ENCODE data around the gene CYP27B1. TPM values are rescaled to one million over a fixed set of nuclear protein-coding genes. Genes with fewer than 3 reads are reported as not detected.
"Not testable (repeated sequence)": the region's sequence is repeated elsewhere in the genome, so short reads cannot be mapped to it uniquely, and the experiment has no call there.

The CYP27B1 gene
- total and polyA plus RNA-seq, 10 of the 15 experiments (the other 5 are each of a cell fraction or from before 2014, with no cell fraction given) = 0.10 to 2.7 (median 1.1) TPM

- peaks cover 5 to 16% of the 10 kb centered on the region in 2 experiments for H3K36me3 ChIP-seq (ENCODE audit: control insufficient read depth in 2 of 2, insufficient read depth in 2 of 2, low read length in 1 of 2)
- H4K20me1 ChIP-seq (ENCODE audit: control insufficient read depth, insufficient read depth); H3K4me3 ChIP-seq; H3K4me2 ChIP-seq (ENCODE audit: control insufficient read depth, insufficient read depth); H3K27me3 ChIP-seq (replicated peaks in 1 of 2; ENCODE audit: control insufficient read depth in 2 of 2, insufficient read depth in 2 of 2, low read length in 1 of 2); H2AFZ ChIP-seq (ENCODE audit: control insufficient read depth, low read depth, low read length); H3K27ac ChIP-seq (ENCODE audit: control insufficient read depth, insufficient read depth); H3K4me1 ChIP-seq (ENCODE audit: control insufficient read depth, insufficient read depth, low read length); intact Hi-C loops (cut with micrococcal nuclease; ENCODE audit: unreplicated experiment); DNase-seq (ENCODE audit: low read depth, low spot score); H3K9ac ChIP-seq (ENCODE audit: control insufficient read depth, insufficient read depth, low read length); H3K79me2 ChIP-seq (ENCODE audit: control insufficient read depth, insufficient read depth, low read length); BruUV-seq (replicated peaks); FAIRE-seq; RAD21 ChIA-PET (ENCODE audit: unreplicated experiment); ATAC-seq; in situ Hi-C loops (cut with MboI); H3K9me3 ChIP-seq (replicated peaks; ENCODE audit: control insufficient read depth, insufficient read depth, low read length): not testable (repeated sequence)
- SMC1A ChIA-PET (ENCODE audit: uncharacterized antibody, unreplicated experiment) = interaction anchor here (0.7 kb wide), 1 partner anchor 20 kb away, joined by 3 read pairs; no protein-coding TSS in a partner anchor
- CTCF ChIA-PET = interaction anchor here (1.1 kb wide), 1 partner anchor 10 kb away, joined by 3 read pairs; no protein-coding TSS in a partner anchor
- WGBS (ENCODE audit: insufficient coverage, insufficient replicate concordance, low lambda C conversion rate, missing lambda C conversion rate) = 96% methylated on average over 16 of the region's 16 CpGs
- POLR2A ChIA-PET = interaction anchor here (0.7 kb wide), 1 partner anchor 12 kb away, joined by 3 read pairs; no protein-coding TSS in a partner anchor
- 0 out of 2 replicates have a peak, but pooled peaks have one; percentile 0 for TF ChIP-seq POLR2A (IDR thresholded peaks at IDR 0.05; ENCODE audit: low read depth, low read length)
Observed at GRCh38 chr12:57721846-57722608, 44.9 kb downstream of the CYP27B1 start.

GRCh38 chr12:57720606-57721595 is 46.0 kb downstream of the CYP27B1 start:
- ATAC-seq = no peak
- DNase-seq (ENCODE audit: low read depth, low spot score) = no peak
- no peak overlapping the region for H3K27ac ChIP-seq (ENCODE audit: control insufficient read depth, insufficient read depth)
- in situ Hi-C loops (cut with MboI) = no loop called here
- no peak overlapping the region for H3K4me3 ChIP-seq
- RAD21 ChIA-PET (ENCODE audit: unreplicated experiment) = no interaction called here
- H3K27me3 ChIP-seq (replicated peaks in 1 of 2; ENCODE audit: control insufficient read depth in 2 of 2, insufficient read depth in 2 of 2, low read length in 1 of 2) = no peaks in the 10 kb centered on the region
- POLR2A ChIA-PET = no interaction called here
- no peaks in the 10 kb centered on the region for H3K4me1 ChIP-seq (ENCODE audit: control insufficient read depth, insufficient read depth, low read length)
- TF ChIP-seq POLR2A (IDR thresholded peaks at IDR 0.05; ENCODE audit: low read depth, low read length) (peak; percentile 45), NFYA (IDR thresholded peaks at IDR 0.05; ENCODE audit: borderline replicate concordance, low read depth, low read length) (no peak), FOXM1 (IDR thresholded peaks at IDR 0.05; ENCODE audit: low read depth, low read length) (no peak), IRF4 (IDR thresholded peaks at IDR 0.05; ENCODE audit: low read depth, low read length) (no peak)
- no peak overlapping the region for H3K4me2 ChIP-seq (ENCODE audit: control insufficient read depth, insufficient read depth)
- WGBS (ENCODE audit: insufficient coverage, insufficient replicate concordance, low lambda C conversion rate, missing lambda C conversion rate) = 85% methylated on average over 11 of the region's 11 CpGs
- intact Hi-C loops (cut with micrococcal nuclease; ENCODE audit: unreplicated experiment) = no loop called here
- TSS peak; percentile 75 for BruUV-seq (replicated peaks)
- SMC1A ChIA-PET (ENCODE audit: uncharacterized antibody, unreplicated experiment) = no interaction called here
- no peak overlapping the region for H3K9ac ChIP-seq (ENCODE audit: control insufficient read depth, insufficient read depth, low read length)
- H4K20me1 ChIP-seq (ENCODE audit: control insufficient read depth, insufficient read depth) = no peaks in the 10 kb centered on the region
- CTCF ChIA-PET = interaction anchor here (0.7 to 1.1 kb wide), 2 partner anchors 11 to 59 kb away, joined by 3 read pairs; no protein-coding TSS in a partner anchor
- no peaks in the 10 kb centered on the region for H3K79me2 ChIP-seq (ENCODE audit: control insufficient read depth, insufficient read depth, low read length)
- peaks cover 11 to 16% of the 10 kb centered on the region in 2 experiments for H3K36me3 ChIP-seq (ENCODE audit: control insufficient read depth in 2 of 2, insufficient read depth in 2 of 2, low read length in 1 of 2)
- no peak for FAIRE-seq
- H2AFZ ChIP-seq (ENCODE audit: control insufficient read depth, low read depth, low read length) = no peak overlapping the region
- H3K9me3 ChIP-seq (replicated peaks; ENCODE audit: control insufficient read depth, insufficient read depth, low read length) = no peaks in the 10 kb centered on the region

Data from GM12878 (cell line).